HUES48 (cell line): ENCODE data around the gene THSD4.

ENCODE experiments used
- H3K27ac ChIP-seq: one replicate; pipeline ENCODE4 v1.7.0; 2013; ENCODE audit warnings: low read depth, low read length, inconsistent platforms
- H3K27me3 ChIP-seq: 2 replicates; pipeline ENCODE4 v1.6.1; 2013; ENCODE audit warnings: mild to moderate bottlenecking, low read length; ENCODE audit not compliant: control insufficient read depth, insufficient read depth
- H3K36me3 ChIP-seq: 2 replicates; pipeline ENCODE4 v1.6.1; 2013; ENCODE audit warnings: low read length; ENCODE audit not compliant: control insufficient read depth, insufficient read depth
- H3K4me1 ChIP-seq: 2 replicates; pipeline ENCODE4 v1.6.1; 2013; ENCODE audit warnings: mild to moderate bottlenecking, low read length; ENCODE audit not compliant: control insufficient read depth, insufficient read depth
- H3K4me3 ChIP-seq: 2 replicates; pipeline ENCODE4 v1.5.1; 2013; ENCODE audit warnings: mild to moderate bottlenecking, low read depth, low read length
- H3K9ac ChIP-seq: 2 replicates; pipeline ENCODE4 v1.6.1; 2013; ENCODE audit warnings: mild to moderate bottlenecking, low read depth, low read length, moderate library complexity
- H3K9me3 ChIP-seq: 2 replicates; pipeline ENCODE4 v1.6.1; 2013; ENCODE audit warnings: low read length; ENCODE audit not compliant: control insufficient read depth, insufficient read depth

THSD4 gene

GRCh38 chr15:71777216-71777943 lies 662.1 kb downstream of the THSD4 start:
- Histone ChIP-seq H3K27ac (no peak overlapping the region), H3K9ac (no peak overlapping the region), H3K36me3 (no peaks in the 10 kb centered on the region), H3K4me1 (peaks cover 5% of the 10 kb centered on the region; the same call in 1 of the 2 replicates), H3K27me3 (no peaks in the 10 kb centered on the region), H3K9me3 (no peaks in the 10 kb centered on the region), H3K4me3 (no peak overlapping the region)

GRCh38 chr15:71779073-71779797 lies 664.0 kb downstream of the THSD4 start:
- Histone ChIP-seq H3K9ac (no peak overlapping the region), H3K27ac (no peak overlapping the region)

GRCh38 chr15:71780115-71780976 lies 665.1 kb downstream of the THSD4 start:
- no peak overlapping the region for H3K27ac ChIP-seq
- peaks cover 5% of the 10 kb centered on the region; the same call in 1 of the 2 replicates for H3K4me1 ChIP-seq
- H3K36me3 ChIP-seq = no peaks in the 10 kb centered on the region
- no peaks in the 10 kb centered on the region for H3K9me3 ChIP-seq
- H3K4me3 ChIP-seq = no peak overlapping the region
- no peaks in the 10 kb centered on the region for H3K27me3 ChIP-seq
- no peak overlapping the region for H3K9ac ChIP-seq

More at GRCh38 chr15:71779073-71779797, 664.0 kb downstream of the THSD4 start:
- Histone ChIP-seq H3K4me1 (peaks cover 5% of the 10 kb centered on the region; the same call in 1 of the 2 replicates), H3K27me3 (no peaks in the 10 kb centered on the region), H3K36me3 (no peaks in the 10 kb centered on the region), H3K4me3 (no peak overlapping the region), H3K9me3 (no peaks in the 10 kb centered on the region)

- no peak overlapping the region for H3K9ac ChIP-seq
- no peaks in the 10 kb centered on the region for H3K9me3 ChIP-seq
- H3K27ac ChIP-seq = no peak overlapping the region
- no peaks in the 10 kb centered on the region for H3K36me3 ChIP-seq
- peaks cover 5% of the 10 kb centered on the region; the same call in 1 of the 2 replicates for H3K4me1 ChIP-seq
- H3K27me3 ChIP-seq = no peaks in the 10 kb centered on the region
- H3K4me3 ChIP-seq = no peak overlapping the region
These were observed 666.1 kb downstream of the THSD4 start for GRCh38 chr15:71781179-71781964.

GRCh38 chr15:71781965-71782265 lies 666.6 kb downstream of the THSD4 start:
- no peaks in the 10 kb centered on the region for H3K36me3 ChIP-seq
- no peak overlapping the region for H3K27ac ChIP-seq
- no peaks in the 10 kb centered on the region for H3K27me3 ChIP-seq
- H3K9ac ChIP-seq = no peak overlapping the region
- H3K4me1 ChIP-seq = peaks cover 5% of the 10 kb centered on the region; the same call in 1 of the 2 replicates
- H3K4me3 ChIP-seq = no peak overlapping the region
- H3K9me3 ChIP-seq = no peaks in the 10 kb centered on the region

GRCh38 chr15:71782422-71783165 lies 667.3 kb downstream of the THSD4 start:
- no peak overlapping the region for H3K4me3 ChIP-seq
- no peaks in the 10 kb centered on the region for H3K36me3 ChIP-seq
- no peaks in the 10 kb centered on the region for H3K27me3 ChIP-seq
- no peak overlapping the region for H3K27ac ChIP-seq
- peaks cover 5% of the 10 kb centered on the region; the same call in 1 of the 2 replicates for H3K4me1 ChIP-seq
- no peaks in the 10 kb centered on the region for H3K9me3 ChIP-seq
- H3K9ac ChIP-seq = no peak overlapping the region

GRCh38 chr15:71784719-71785118 lies 669.4 kb downstream of the THSD4 start:
- Histone ChIP-seq H3K27ac (no peak overlapping the region), H3K9me3 (no peaks in the 10 kb centered on the region), H3K27me3 (no peaks in the 10 kb centered on the region), H3K4me1 (peaks cover 5% of the 10 kb centered on the region; the same call in 1 of the 2 replicates), H3K4me3 (no peak overlapping the region), H3K36me3 (no peaks in the 10 kb centered on the region), H3K9ac (no peak overlapping the region)

GRCh38 chr15:71785996-71786395 lies 670.7 kb downstream of the THSD4 start:
- Histone ChIP-seq H3K9me3 (no peaks in the 10 kb centered on the region), H3K9ac (no peak overlapping the region), H3K27me3 (no peaks in the 10 kb centered on the region), H3K4me1 (no peaks in the 10 kb centered on the region), H3K27ac (no peak overlapping the region), H3K4me3 (no peak overlapping the region), H3K36me3 (no peaks in the 10 kb centered on the region)

GRCh38 chr15:71786673-71787072 lies 671.4 kb downstream of the THSD4 start:
- Histone ChIP-seq H3K4me3 (no peak overlapping the region), H3K36me3 (no peaks in the 10 kb centered on the region), H3K9me3 (no peaks in the 10 kb centered on the region), H3K4me1 (no peaks in the 10 kb centered on the region), H3K27me3 (no peaks in the 10 kb centered on the region), H3K9ac (no peak overlapping the region), H3K27ac (no peak overlapping the region)
